GM18867 (cell line): Measurements from ENCODE around the gene PLXNA2.

Experiments
- ATAC-seq: cut with Tn5 transposase; IDR thresholded peaks from one replicate; pipeline ENCODE4 v1.9.1; 2021; ENCODE audit warnings: mild to moderate bottlenecking, moderate library complexity; ENCODE audit not compliant: unreplicated experiment

PLXNA2 gene

GRCh38 chr1:208121813-208122364 is 122.3 kb downstream of the PLXNA2 start:
- no peak for ATAC-seq

DNA sequence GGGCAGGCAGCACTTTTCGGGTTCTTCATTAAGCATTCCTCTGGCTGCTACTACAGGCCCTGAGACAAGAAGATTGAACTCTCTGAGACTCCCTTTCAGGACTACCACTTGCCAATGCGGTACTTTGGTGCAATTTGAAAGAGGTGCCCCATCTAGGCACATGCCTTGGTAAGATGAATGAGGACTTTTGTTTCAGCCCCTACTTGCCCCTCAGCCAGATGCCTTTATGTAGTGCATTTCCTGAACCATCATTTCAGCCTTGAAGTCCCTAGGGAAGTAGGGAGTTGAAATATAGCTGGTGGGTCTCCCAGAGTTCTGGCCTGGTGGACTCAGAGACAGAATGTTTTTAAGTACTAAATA is 123.8 kb downstream of the PLXNA2 start:
- ATAC-seq: no peak

DNA sequence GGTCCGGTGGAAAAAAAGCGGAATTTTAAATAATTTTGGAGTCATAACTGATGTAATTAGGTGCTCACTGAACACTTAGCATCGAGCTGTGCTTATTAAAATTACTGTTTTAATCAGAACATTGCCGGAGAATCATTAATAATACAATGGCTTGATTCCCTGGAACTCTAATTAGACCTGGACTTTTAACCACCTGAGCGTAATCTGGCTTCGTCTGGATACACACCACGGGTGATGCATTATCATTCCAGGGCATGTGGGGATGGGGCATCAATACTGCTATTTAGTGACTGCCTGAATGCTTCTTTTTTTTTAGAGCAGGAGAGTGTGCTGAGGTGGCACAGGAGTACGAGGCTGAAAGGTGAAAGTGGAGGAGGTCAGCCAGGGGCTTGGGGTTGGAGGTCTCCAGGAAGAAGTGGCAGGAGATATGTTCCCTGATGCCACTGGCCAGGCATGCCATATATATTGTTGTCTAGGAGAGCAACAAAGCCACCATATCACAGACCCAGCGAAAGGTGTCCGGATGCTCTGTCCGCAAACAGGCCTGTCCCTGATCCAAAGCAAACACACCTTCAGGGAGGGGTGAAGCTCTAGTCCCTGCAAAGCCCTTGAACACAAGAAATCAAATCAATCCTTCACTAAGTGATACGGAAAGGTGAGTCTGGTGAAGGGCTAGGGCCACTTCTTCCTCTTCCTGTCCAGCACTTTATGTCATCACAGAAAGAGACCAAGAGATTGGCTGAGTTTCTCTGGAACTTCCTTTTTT is 125.2 kb downstream of the PLXNA2 start:
- ATAC-seq: no peak

DNA sequence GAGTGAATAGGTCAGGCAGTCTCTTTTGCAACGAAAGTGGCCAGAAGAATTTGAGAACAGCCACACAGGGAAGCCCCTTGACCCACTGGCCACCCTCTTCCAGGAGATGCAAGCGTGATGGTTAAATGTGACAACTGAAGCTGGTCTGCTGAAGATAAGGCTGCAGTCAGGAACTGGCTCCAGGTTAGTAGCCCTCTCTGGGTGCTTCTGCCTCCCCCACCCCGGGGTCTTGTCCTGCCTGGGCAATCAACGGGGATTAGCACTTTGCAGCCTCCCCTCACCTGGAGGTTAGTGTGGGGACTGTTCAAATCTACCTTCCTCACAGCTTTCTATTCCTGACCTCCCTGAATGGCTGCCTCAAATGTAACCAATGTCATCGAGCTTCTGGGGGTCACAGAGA is 125.9 kb downstream of the PLXNA2 start:
- no peak for ATAC-seq

DNA sequence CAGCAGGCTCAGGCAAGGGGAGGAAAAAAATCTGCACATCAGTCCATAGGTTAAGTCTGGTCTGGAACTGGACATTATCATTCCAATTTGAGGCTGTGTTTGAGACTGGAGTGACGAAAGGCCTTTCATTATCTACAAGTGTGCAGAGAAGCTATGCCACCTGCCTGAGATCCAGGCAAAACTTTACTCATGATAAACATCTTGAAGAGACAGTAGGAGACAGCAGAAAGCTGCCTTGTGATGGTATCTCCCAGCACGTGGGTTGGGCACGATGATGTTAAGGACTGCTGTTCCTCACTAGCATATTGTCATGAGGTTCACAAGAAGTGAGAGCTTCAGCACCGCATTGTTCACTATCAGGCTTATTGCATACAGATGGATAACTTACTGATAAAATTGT is 126.4 kb downstream of the PLXNA2 start:
- no peak for ATAC-seq

DNA sequence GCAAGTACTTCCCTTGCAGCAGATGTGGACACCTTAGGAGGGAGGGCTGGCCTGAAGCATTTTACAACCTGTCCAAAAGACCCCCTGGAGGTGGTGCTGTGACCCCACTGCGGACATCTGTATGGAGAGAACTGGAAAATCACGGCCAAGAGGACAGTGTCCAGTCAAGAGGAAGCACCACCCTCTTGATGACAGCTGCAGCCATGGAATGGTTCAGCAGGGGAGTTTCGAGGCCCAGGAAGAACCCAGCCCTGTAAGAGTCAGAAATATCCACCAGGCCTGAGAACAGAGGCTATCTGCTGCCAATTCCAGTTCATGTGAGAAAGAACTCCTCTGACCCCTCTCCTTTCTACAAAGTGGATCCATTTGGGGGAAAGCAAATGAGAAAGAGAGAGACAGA is 126.8 kb downstream of the PLXNA2 start:
- no peak for ATAC-seq

- no peak for ATAC-seq
These were observed 128.1 kb downstream of the PLXNA2 start for GRCh38 chr1:208115924-208116640.

GRCh38 chr1:208113011-208113410 is 131.2 kb downstream of the PLXNA2 start:
- ATAC-seq: no peak

DNA sequence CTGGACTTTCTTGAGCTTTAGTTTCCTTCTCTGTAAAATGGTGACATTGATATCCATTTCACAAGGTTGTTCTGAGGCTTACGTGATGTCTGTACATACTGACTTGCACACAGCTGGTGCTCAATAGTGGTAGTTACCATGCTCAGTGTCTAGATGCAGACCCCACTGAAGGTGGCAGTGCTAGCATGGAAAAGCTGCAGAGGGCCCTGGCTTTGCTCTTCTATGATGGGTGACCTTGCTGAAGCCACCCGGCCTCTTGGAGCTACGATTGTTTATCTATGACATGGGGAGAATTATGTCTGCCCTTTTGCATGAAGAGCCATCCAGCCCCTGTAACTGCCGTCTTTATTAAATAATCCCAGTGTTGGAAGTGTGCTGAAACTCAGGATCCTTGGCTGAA is 131.8 kb downstream of the PLXNA2 start:
- no peak for ATAC-seq

- no peak for ATAC-seq
These were observed 132.5 kb downstream of the PLXNA2 start for GRCh38 chr1:208111646-208112190.

DNA sequence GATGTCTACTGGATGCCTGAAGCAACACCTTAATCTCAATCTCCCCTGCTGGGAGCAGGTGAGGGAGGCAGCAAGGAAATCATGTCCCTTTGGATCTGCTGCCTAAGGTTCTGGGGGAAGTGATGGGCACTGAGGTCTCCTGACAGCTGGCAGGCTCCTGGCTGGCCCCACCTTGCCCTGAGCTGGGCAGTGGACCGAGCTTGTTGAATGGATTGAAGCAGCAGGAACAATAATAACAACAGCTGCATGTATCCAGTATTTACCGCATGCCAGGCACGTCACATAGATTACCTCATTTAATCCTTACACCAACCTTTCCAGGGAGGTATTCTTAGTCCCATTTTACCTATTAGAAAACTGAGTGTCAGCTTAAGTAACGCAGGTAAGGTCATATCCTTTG is 133.9 kb downstream of the PLXNA2 start:
- ATAC-seq: no peak

GRCh38 chr1:208108646-208109330 is 135.4 kb downstream of the PLXNA2 start:
- no peak for ATAC-seq

- ATAC-seq: no peak
These were observed 136.0 kb downstream of the PLXNA2 start for GRCh38 chr1:208108213-208108608.

DNA sequence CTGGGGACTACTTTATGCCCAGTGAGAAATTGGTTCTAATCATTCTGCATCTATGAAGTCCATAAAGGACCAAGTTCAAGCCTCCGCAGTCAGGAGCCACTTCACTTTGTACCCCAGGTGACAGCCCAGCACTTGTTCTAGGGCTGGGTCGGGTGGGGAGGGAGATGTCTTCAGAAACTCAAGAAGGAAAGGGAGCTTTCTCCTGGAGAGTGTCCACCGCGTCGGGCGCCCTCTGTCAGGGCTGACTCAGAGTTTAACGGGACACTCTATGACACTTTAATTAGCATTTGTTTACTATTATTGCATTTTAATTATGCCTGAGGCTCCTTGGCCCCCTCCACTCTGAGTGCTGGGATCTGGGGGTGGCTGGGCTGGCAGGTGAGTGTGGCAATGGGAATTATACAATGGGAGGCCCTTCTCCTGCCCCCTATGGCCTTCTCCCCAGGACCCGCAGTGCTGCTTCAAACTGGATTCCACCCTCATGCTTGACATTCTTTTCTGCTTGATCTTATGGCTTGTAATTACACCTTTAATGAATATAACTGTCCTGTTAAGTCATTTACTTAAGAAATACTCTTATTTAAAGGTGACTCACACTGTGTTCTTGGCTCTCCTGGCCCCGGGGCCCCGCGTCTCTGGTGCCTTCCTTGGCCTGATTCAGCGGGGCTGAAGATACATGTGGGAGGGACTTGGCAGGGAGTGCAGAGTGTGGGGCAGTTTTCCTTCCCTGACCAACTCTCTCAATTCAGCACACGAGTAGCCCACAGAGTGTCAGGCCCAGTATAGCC is 136.6 kb downstream of the PLXNA2 start:
- no peak for ATAC-seq

- ATAC-seq: no peak
These were observed 138.0 kb downstream of the PLXNA2 start for GRCh38 chr1:208106218-208106617.

GRCh38 chr1:208105756-208106155 is 138.4 kb downstream of the PLXNA2 start:
- ATAC-seq: no peak

- no peak for ATAC-seq
These were observed 140.3 kb downstream of the PLXNA2 start for GRCh38 chr1:208103597-208104513.

- ATAC-seq: no peak
These were observed 142.3 kb downstream of the PLXNA2 start for GRCh38 chr1:208101661-208102431.

DNA sequence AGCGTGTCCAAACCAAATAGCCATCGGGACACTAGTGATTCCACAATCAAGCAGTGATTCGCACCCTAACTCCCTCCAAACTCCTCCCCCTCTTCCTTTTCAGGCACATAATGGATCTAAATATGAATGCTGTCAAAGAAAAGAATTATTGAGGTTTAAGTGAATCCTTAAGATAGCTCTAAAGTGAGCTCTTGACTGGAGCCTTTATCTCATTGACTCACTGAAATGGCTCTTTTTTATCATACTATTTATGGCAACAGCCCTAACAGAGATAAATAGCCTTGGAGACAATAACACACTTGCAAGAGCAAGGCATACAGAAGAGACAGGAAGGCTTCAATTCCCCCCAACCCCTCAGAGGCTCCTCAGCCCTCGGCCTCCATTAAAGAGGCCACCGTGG is 143.3 kb downstream of the PLXNA2 start:
- ATAC-seq: no peak
